OCI-LY7 (cell line): ENCODE results near the gene DNAJC11. TPM values are rescaled to one million over a fixed set of nuclear protein-coding genes. Genes with fewer than 3 reads are reported as not detected.
"Not testable (repeated sequence)": the region's sequence is repeated elsewhere in the genome, so short reads cannot be mapped to it uniquely, and the experiment has no call there.

ENCODE experiments used
- BruUV-seq: library from RNA; stranded (reverse); fragments of 400-500 nt; replicated peaks from 2 replicates; lab custom pipeline; 2021; lab: Mats Ljungman, UMichigan
- CTCF ChIA-PET: fragments of 300-600 bp; sonication (Branson Sonifier 250); formaldehyde crosslinking; loops from one replicate; lab custom pipeline; 2022; ENCODE audit warnings: antibody characterized with exemption; ENCODE audit not compliant: unreplicated experiment; lab: Charles Lee
- POLR2A ChIA-PET: fragments of 300-600 bp; sonication (Branson Sonifier 250); formaldehyde crosslinking; loops from one replicate; lab custom pipeline; 2022; ENCODE audit warnings: antibody characterized with exemption; lab: Charles Lee
- DNase-seq: peaks from one replicate; pipeline ENCODE4 v3.0.0-alpha.2; 2015; ENCODE audit warnings: low spot score
- H2AFZ ChIP-seq: fragments of 200-600 bp; sonication (generic), shearing (Covaris generic); 2 replicates; pipeline ENCODE4 v1.6.1; 2014; ENCODE audit warnings: mild to moderate bottlenecking, antibody characterized with exemption, low read length, moderate library complexity
- H3K27ac ChIP-seq: fragments of 200-600 bp; sonication (generic); 2 replicates; pipeline ENCODE4 v1.5.1; 2014; ENCODE audit warnings: mixed run types, low read depth, mild to moderate bottlenecking, moderate library complexity, low read length, inconsistent platforms; ENCODE audit not compliant: poor library complexity, severe bottlenecking
- H3K36me3 ChIP-seq: fragments of 200-600 bp; sonication (generic); 2 replicates; pipeline ENCODE4 v1.6.1; 2014; ENCODE audit warnings: mild to moderate bottlenecking, antibody characterized with exemption, low read length, moderate library complexity, mixed read lengths; ENCODE audit not compliant: insufficient read depth
- H3K4me1 ChIP-seq: fragments of 200-600 bp; sonication (generic); 2 replicates; pipeline ENCODE4 v1.5.1; 2014; ENCODE audit warnings: mild to moderate bottlenecking, low read length; ENCODE audit not compliant: insufficient read depth, poor library complexity, severe bottlenecking
- H3K4me2 ChIP-seq: fragments of 200-600 bp; sonication (generic); 2 replicates; pipeline ENCODE4 v1.6.1; 2014; ENCODE audit warnings: mild to moderate bottlenecking, low read length
- H3K4me3 ChIP-seq: fragments of 200-600 bp; sonication (generic); 2 replicates; pipeline ENCODE4 v1.5.1; 2014; ENCODE audit warnings: mild to moderate bottlenecking, low read depth, low read length; ENCODE audit not compliant: poor library complexity, severe bottlenecking
- H3K79me2 ChIP-seq: fragments of 200-600 bp; sonication (generic); 2 replicates; pipeline ENCODE4 v1.6.1; 2016; ENCODE audit warnings: low read depth, mild to moderate bottlenecking, low read length, moderate library complexity, mixed read lengths; ENCODE audit not compliant: insufficient read depth
- H3K9me2 ChIP-seq: fragments of 200-600 bp; sonication (generic); 2 replicates; pipeline ENCODE4 v1.6.1; 2016; ENCODE audit warnings: mild to moderate bottlenecking, low read length, mixed read lengths; ENCODE audit not compliant: insufficient read depth
- H3K9me3 ChIP-seq: fragments of 200-600 bp; sonication (generic); 2 replicates; pipeline ENCODE4 v1.6.1; 2014; ENCODE audit warnings: mild to moderate bottlenecking, mixed run types, low read length, mixed read lengths
- H4K20me1 ChIP-seq: fragments of 200-600 bp; sonication (generic); 2 replicates; pipeline ENCODE4 v1.6.1; 2014; ENCODE audit warnings: mild to moderate bottlenecking, antibody characterized with exemption, low read length, moderate library complexity, mixed read lengths; ENCODE audit not compliant: insufficient read depth
- CTCF ChIP-seq: fragments of 200-600 bp; sonication (generic); conservative IDR thresholded peaks from 2 replicates; pipeline ENCODE4 v1.5.1; 2014; ENCODE audit warnings: mild to moderate bottlenecking, antibody characterized with exemption, low read length, moderate library complexity, mixed read lengths
- EZH2phosphoT487 ChIP-seq: fragments of 200-600 bp; sonication (generic); IDR thresholded peaks from 2 replicates; pipeline ENCODE4 v1.6.1; 2018; ENCODE audit warnings: low read depth, borderline replicate concordance, mild to moderate bottlenecking, mixed run types, antibody characterized with exemption, low read length, moderate library complexity, mixed read lengths
- intact Hi-C: fragments of 100-400 bp; cut with micrococcal nuclease; formaldehyde crosslinking; loops from one replicate; pipeline ENCODE4 v1.10.0; 2022; ENCODE audit not compliant: unreplicated experiment
- total RNA-seq, 2 experiments: library from RNA; depleted of rRNA in 1 of 2; stranded (reverse); fragments of >200 nt in 1 of 2; shearing (Covaris generic) in 1 of 2; gene quantifications; 2 replicates each; pipeline ENCODE4 v1.2.3, GENCODE V29; 2014 to 2022

The DNAJC11 gene
- total RNA-seq, 2 experiments from 2014 or later, result 31.0 to 65.6 TPM

GRCh38 chr1:6743189-6744101 is 41.8 kb upstream of the DNAJC11 start:
- H3K4me2 ChIP-seq, result no peak overlapping the region; the same call in 1 of the 2 replicates
- H4K20me1 ChIP-seq, result no peaks in the 10 kb centered on the region
- H3K27ac ChIP-seq, result no peak overlapping the region
- H3K36me3 ChIP-seq, result no peaks in the 10 kb centered on the region
- no peaks in the 10 kb centered on the region for H3K9me3 ChIP-seq
- no peak overlapping the region for H3K4me3 ChIP-seq
- no peaks in the 10 kb centered on the region for H3K9me2 ChIP-seq
- no peak for DNase-seq
- CTCF ChIA-PET, result no interaction called here
- TF ChIP-seq CTCF (no peak), EZH2phosphoT487 (no peak)
- H3K79me2 ChIP-seq, result no peaks in the 10 kb centered on the region
- H2AFZ ChIP-seq, result peak overlapping the region; percentile 50; the same call in 1 of the 2 replicates
- no TSS peak for BruUV-seq
- intact Hi-C loops, result no loop called here
- H3K4me1 ChIP-seq, result no peaks in the 10 kb centered on the region
- POLR2A ChIA-PET, result interaction anchor here (0.6 to 1.0 kb wide), 4 partner anchors 32 to 412 kb away, joined by 3 to 5 read pairs (median 4); no protein-coding TSS in a partner anchor

GRCh38 chr1:6742676-6743188 is 41.1 kb upstream of the DNAJC11 start:
- H3K4me3 ChIP-seq, H3K9me3 ChIP-seq, H3K36me3 ChIP-seq, H3K27ac ChIP-seq, CTCF ChIA-PET, intact Hi-C loops, H3K4me1 ChIP-seq, H4K20me1 ChIP-seq, H3K79me2 ChIP-seq, BruUV-seq, H3K9me2 ChIP-seq: not testable (repeated sequence)
- H3K4me2 ChIP-seq, result peak overlapping the region; percentile 13; the same call in 1 of the 2 replicates
- H2AFZ ChIP-seq, result peak overlapping the region; percentile 50; the same call in 1 of the 2 replicates
- DNase-seq, result peak; percentile 22
- POLR2A ChIA-PET, result interaction anchor here (0.6 kb wide), 1 partner anchor 413 kb away, joined by 3 read pairs; no protein-coding TSS in a partner anchor

- Histone ChIP-seq H3K36me3 (no peaks in the 10 kb centered on the region), H2AFZ (no peak overlapping the region), H3K79me2 (no peaks in the 10 kb centered on the region), H3K4me2 (no peak overlapping the region), H3K27ac (no peak overlapping the region), H3K4me1 (no peaks in the 10 kb centered on the region), H3K9me2 (no peaks in the 10 kb centered on the region), H3K9me3 (no peaks in the 10 kb centered on the region), H3K4me3 (no peak overlapping the region), H4K20me1 (no peaks in the 10 kb centered on the region)
- intact Hi-C loops, result no loop called here
- BruUV-seq, result no TSS peak
- no peak for DNase-seq
- POLR2A ChIA-PET, result no interaction called here
- TF ChIP-seq EZH2phosphoT487 (no peak), CTCF (no peak)
- CTCF ChIA-PET, result no interaction called here
Measured at GRCh38 chr1:6738987-6739676, 37.5 kb upstream of the DNAJC11 start.
